GM12878 (cell line): Measurements from ENCODE around the gene GPX7. TPM values are rescaled to one million over a fixed set of nuclear protein-coding genes. Genes with fewer than 3 reads are reported as not detected.

ENCODE experiments used
- ATAC-seq: fragments of 200-7000 bp; cut with Tn5 transposase; 3 replicates; pipeline ENCODE4 v1.9.1; 2020; ENCODE audit warnings: mild to moderate bottlenecking, moderate library complexity
- BruUV-seq: library from RNA; stranded (reverse); fragments of 400-500 nt; replicated peaks from 2 replicates; lab custom pipeline; 2021; lab: Mats Ljungman, UMichigan
- CTCF ChIA-PET: fragments of 300-600 bp; sonication (Branson Sonifier 250); formaldehyde crosslinking; extraction: SDS; loops from one replicate; lab custom pipeline; 2021; ENCODE audit warnings: inconsistent platforms; lab: Yijun Ruan, JAX
- POLR2A ChIA-PET: fragments of 350-600 bp; formaldehyde crosslinking; extraction: SDS; loops from one replicate; lab custom pipeline; 2021; ENCODE audit warnings: inconsistent platforms; lab: Charles Lee
- RAD21 ChIA-PET: fragments of 300-600 bp; sonication (Branson Sonifier 250); formaldehyde crosslinking; loops from one replicate; lab custom pipeline; 2023; ENCODE audit warnings: antibody characterized with exemption; ENCODE audit not compliant: unreplicated experiment; lab: Charles Lee
- SMC1A ChIA-PET: fragments of 300-600 bp; sonication (Branson Sonifier 250); formaldehyde crosslinking; loops from one replicate; lab custom pipeline; 2023; ENCODE audit not compliant: unreplicated experiment, uncharacterized antibody; lab: Charles Lee
- DNase-seq: peaks from one replicate; pipeline ENCODE4 v3.0.0-alpha.2; 2011; ENCODE audit warnings: low read depth, low spot score
- FAIRE-seq: peaks from 3 replicates; lab custom pipeline; 2011; peaks lifted over from hg19 to GRCh38; lab: Jason Lieb, UNC
- H2AFZ ChIP-seq: 2 replicates; pipeline ENCODE4 v1.6.0; 2011; ENCODE audit warnings: low read depth, low read length, control low read depth; ENCODE audit not compliant: control insufficient read depth
- H3K27ac ChIP-seq: 2 replicates; pipeline ENCODE4 v1.5.1; 2011; ENCODE audit warnings: control low read depth; ENCODE audit not compliant: control insufficient read depth, insufficient read depth
- H3K27me3 ChIP-seq, 2 experiments: replicated peaks in 1 of 2; 2 replicates each; pipeline versions ENCODE4 v1.6.0 to v1.6.1; 2011; ENCODE audit warnings: low read length in 1 of 2; ENCODE audit not compliant: control insufficient read depth in 2 of 2, insufficient read depth in 2 of 2
- H3K36me3 ChIP-seq, 2 experiments: 2 replicates each; pipeline ENCODE4 v1.5.1; 2011; ENCODE audit warnings: low read length in 1 of 2; ENCODE audit not compliant: control insufficient read depth in 2 of 2, insufficient read depth in 2 of 2
- H3K4me1 ChIP-seq: 2 replicates; pipeline ENCODE4 v1.6.1; 2011; ENCODE audit warnings: mild to moderate bottlenecking, low read length, moderate library complexity, mixed read lengths; ENCODE audit not compliant: control insufficient read depth, insufficient read depth
- H3K4me2 ChIP-seq: 2 replicates; pipeline ENCODE4 v1.6.0; 2011; ENCODE audit warnings: control low read depth; ENCODE audit not compliant: control insufficient read depth, insufficient read depth
- H3K4me3 ChIP-seq: fragments of 200-600 bp; sonication (generic); 2 replicates; pipeline ENCODE4 v1.5.1; 2016
- H3K79me2 ChIP-seq: 2 replicates; pipeline ENCODE4 v1.6.0; 2011; ENCODE audit warnings: low read length; ENCODE audit not compliant: control insufficient read depth, insufficient read depth
- H3K9ac ChIP-seq: 2 replicates; pipeline ENCODE4 v1.8.0; 2011; ENCODE audit warnings: low read length, control low read depth, mixed read lengths; ENCODE audit not compliant: control insufficient read depth, insufficient read depth
- H3K9me3 ChIP-seq: replicated peaks from 3 replicates; pipeline ENCODE4 v1.5.1; 2011; ENCODE audit warnings: mild to moderate bottlenecking, low read length; ENCODE audit not compliant: control insufficient read depth, insufficient read depth
- H4K20me1 ChIP-seq: 2 replicates; pipeline ENCODE4 v1.6.0; 2011; ENCODE audit not compliant: control insufficient read depth, insufficient read depth
- HCFC1 ChIP-seq: fragments of 150-350 bp; IDR thresholded peaks from 2 replicates; pipeline ENCODE4 v1.6.1; 2014; ENCODE audit warnings: low read length
- IKZF1 ChIP-seq: fragments of 450-650 bp; conservative IDR thresholded peaks from 2 replicates; pipeline ENCODE4 v1.6.1; 2017; ENCODE audit warnings: antibody characterized with exemption, mild to moderate bottlenecking
- MEF2B ChIP-seq: fragments of 450-650 bp; IDR thresholded peaks from 2 replicates; pipeline ENCODE4 v1.6.1; 2018; ENCODE audit warnings: mild to moderate bottlenecking, moderate library complexity; ENCODE audit not compliant: partially characterized antibody, poor library complexity, severe bottlenecking
- SIN3A ChIP-seq: IDR thresholded peaks from 2 replicates; pipeline ENCODE4 v1.6.1; 2012; ENCODE audit warnings: low read depth, low read length, improper control_type of control experiment
- SMAD1 ChIP-seq: fragments of 450-650 bp; IDR thresholded peaks from 2 replicates; pipeline ENCODE4 v1.6.1; 2018; ENCODE audit warnings: mild to moderate bottlenecking, low read depth; ENCODE audit not compliant: partially characterized antibody
- STAT3 ChIP-seq: IDR thresholded peaks from 2 replicates; pipeline ENCODE4 v1.6.1; 2011; ENCODE audit warnings: low read depth, low read length, improper control_type of control experiment
- WGBS: methylation state at CpG from one replicate; pipeline ENCODE4 v1.1.6; 2016; ENCODE audit warnings: low lambda C conversion rate; ENCODE audit not compliant: insufficient replicate concordance, insufficient coverage; ENCODE audit errors: missing lambda C conversion rate; 5-methylcytosine and 5-hydroxymethylcytosine counted together
- in situ Hi-C: fragments of 300-500 bp; cut with MboI; formaldehyde crosslinking; loops from 9 replicates; pipeline ENCODE4 v1.14.3; 2018; ENCODE audit warnings: mixed read lengths
- intact Hi-C: fragments of 100-400 bp; cut with micrococcal nuclease; formaldehyde crosslinking; loops from one replicate; pipeline ENCODE4 v1.14.2; 2022; ENCODE audit not compliant: unreplicated experiment
- polyA plus RNA-seq, 11 experiments: library from polyadenylated mRNA; depleted of rRNA in 4 of 11; unstranded in 6 of 11; stranded (reverse) in 5 of 11; fragments of >200 nt; fragmentation: Nextera tagmentation in 4 of 11; fragmentation: Illumina TruSeq in 1 of 11; extraction: Ambion mirVana in 4 of 11; extraction: Trizol in 1 of 11; gene quantifications; 1 replicate in 1 of 11; 2 replicates in 10 of 11; pipeline versions ENCODE4 v1.2.1 to v1.2.3, GENCODE V29; 2011 to 2016; ENCODE audit warnings: inconsistent platforms in 2 of 11, missing spikeins in 2 of 11, low read depth in 1 of 11
- total RNA-seq, 4 experiments: library from RNA; depleted of rRNA in 3 of 4; stranded (reverse); fragments of >200 nt in 3 of 4; fragmentation: Illumina TruSeq in 1 of 4; extraction: Trizol in 1 of 4; gene quantifications; 2 replicates each; pipeline versions ENCODE4 v1.2.1 to v1.2.3, GENCODE V29; 2013 to 2021
- TF ChIP-seq, protein P1 (sequence below): fragments of 450-650 bp; IDR thresholded peaks from 2 replicates; pipeline ENCODE4 v1.6.1; 2017; ENCODE audit warnings: borderline replicate concordance
- TF ChIP-seq, protein P2 (sequence below): fragments of 150-350 bp; IDR thresholded peaks from 2 replicates; pipeline ENCODE4 v1.6.1; 2014; ENCODE audit warnings: mild to moderate bottlenecking, low read depth, low read length

The GPX7 gene
- total and polyA plus RNA-seq, 10 of the 15 experiments (the other 5 are each of a cell fraction or from before 2014, with no cell fraction given) = 1.9 to 4.2 (median 2.5) TPM; not detected in 1

DNA sequence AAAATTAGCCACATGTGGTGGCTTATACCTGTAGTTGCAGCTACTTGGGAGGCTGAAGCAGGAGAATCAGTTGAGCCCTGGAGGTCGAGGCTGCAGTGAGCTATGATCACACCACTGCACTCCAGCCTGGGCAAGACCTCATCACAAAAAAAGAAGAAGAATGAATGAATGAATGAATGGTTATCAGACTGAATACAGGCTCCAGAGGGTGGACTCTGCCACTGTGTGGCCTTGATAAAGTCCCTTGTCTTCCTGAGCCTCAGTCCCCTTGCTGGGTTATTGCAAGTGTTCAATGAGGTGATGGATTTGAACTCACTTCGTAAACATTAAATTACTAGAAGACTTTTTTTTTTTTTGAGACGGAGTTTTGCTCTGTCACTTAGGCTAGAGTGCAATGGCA lies 55.5 kb downstream of the GPX7 start:
- intact Hi-C loops = no loop called here

More for the DNA sequence above, 55.5 kb downstream of the GPX7 start:
- Histone ChIP-seq H2AFZ (no peak overlapping the region), H3K36me3 (no peaks in the 10 kb centered on the region), H3K4me2 (no peak overlapping the region), H3K79me2 (no peaks in the 10 kb centered on the region), H3K4me1 (peaks cover 5% of the 10 kb centered on the region), H3K9ac (no peak overlapping the region), H3K27me3 (no peaks in the 10 kb centered on the region), H3K27ac (no peak overlapping the region), H3K4me3 (no peak overlapping the region), H3K9me3 (no peaks in the 10 kb centered on the region), H4K20me1 (no peaks in the 10 kb centered on the region)
- TF ChIP-seq SIN3A (no peak), HCFC1 (no peak), IKZF1 (no peak), MEF2B (no peak), SMAD1 (no peak), STAT3 (no peak)
- TF ChIP-seq, protein P1, sequence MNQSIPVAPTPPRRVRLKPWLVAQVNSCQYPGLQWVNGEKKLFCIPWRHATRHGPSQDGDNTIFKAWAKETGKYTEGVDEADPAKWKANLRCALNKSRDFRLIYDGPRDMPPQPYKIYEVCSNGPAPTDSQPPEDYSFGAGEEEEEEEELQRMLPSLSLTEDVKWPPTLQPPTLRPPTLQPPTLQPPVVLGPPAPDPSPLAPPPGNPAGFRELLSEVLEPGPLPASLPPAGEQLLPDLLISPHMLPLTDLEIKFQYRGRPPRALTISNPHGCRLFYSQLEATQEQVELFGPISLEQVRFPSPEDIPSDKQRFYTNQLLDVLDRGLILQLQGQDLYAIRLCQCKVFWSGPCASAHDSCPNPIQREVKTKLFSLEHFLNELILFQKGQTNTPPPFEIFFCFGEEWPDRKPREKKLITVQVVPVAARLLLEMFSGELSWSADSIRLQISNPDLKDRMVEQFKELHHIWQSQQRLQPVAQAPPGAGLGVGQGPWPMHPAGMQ = no peak
- TF ChIP-seq, protein P2, sequence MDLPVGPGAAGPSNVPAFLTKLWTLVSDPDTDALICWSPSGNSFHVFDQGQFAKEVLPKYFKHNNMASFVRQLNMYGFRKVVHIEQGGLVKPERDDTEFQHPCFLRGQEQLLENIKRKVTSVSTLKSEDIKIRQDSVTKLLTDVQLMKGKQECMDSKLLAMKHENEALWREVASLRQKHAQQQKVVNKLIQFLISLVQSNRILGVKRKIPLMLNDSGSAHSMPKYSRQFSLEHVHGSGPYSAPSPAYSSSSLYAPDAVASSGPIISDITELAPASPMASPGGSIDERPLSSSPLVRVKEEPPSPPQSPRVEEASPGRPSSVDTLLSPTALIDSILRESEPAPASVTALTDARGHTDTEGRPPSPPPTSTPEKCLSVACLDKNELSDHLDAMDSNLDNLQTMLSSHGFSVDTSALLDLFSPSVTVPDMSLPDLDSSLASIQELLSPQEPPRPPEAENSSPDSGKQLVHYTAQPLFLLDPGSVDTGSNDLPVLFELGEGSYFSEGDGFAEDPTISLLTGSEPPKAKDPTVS = no peak
- in situ Hi-C loops = no loop called here
- no peak for DNase-seq
- ChIA-PET POLR2A (interaction anchor here (0.7 to 0.9 kb wide), 2 partner anchors 16 to 82 kb away, joined by 3 to 4 read pairs; no protein-coding TSS in a partner anchor), RAD21 (no interaction called here), SMC1A (interaction anchor here (1.2 to 3.0 kb wide), 2 partner anchors 10 to 21 kb away, joined by 3 to 26 read pairs; no protein-coding TSS in a partner anchor), CTCF (no interaction called here)
- FAIRE-seq = no peak
- ATAC-seq = no peak
- WGBS = 74% methylated on average over 3 of the region's 3 CpGs
- no TSS peak for BruUV-seq

Other genes with a start within 250 kb of the GPX7 start
Only the 7 nearest of the 8 such genes appear.
- gene CC2D1B, start 236.2 kb upstream of the GPX7 start, total RNA-seq (2014; rRNA removed) = 20.2 and 21.1 TPM in 2 replicates
- 11.7 and 13.9 TPM in 2 replicates for gene CC2D1B, start 236.2 kb upstream of the GPX7 start, total RNA-seq (2014; rRNA removed; fragmentation: Illumina TruSeq; extraction: Trizol)
- 25.1 and 29.4 TPM in 2 replicates for gene CC2D1B, start 236.2 kb upstream of the GPX7 start, total RNA-seq (2021)
- 4.6 and 8.9 TPM in 2 replicates for gene CC2D1B, start 236.2 kb upstream of the GPX7 start, polyA plus RNA-seq (2011; rRNA removed)
- 14.4 and 15.2 TPM in 2 replicates for gene CC2D1B, start 236.2 kb upstream of the GPX7 start, polyA plus RNA-seq (2014; fragmentation: Illumina TruSeq; extraction: Trizol)
- gene CC2D1B, start 236.2 kb upstream of the GPX7 start, polyA plus RNA-seq (2014; fragmentation: Nextera tagmentation; extraction: Ambion mirVana) = 1 to 10 TPM in 1 of 2 experiments, under 1 TPM in 1; 0.90 to 2.2 TPM
- gene CC2D1B, start 236.2 kb upstream of the GPX7 start, polyA plus RNA-seq (2014; rRNA removed) = 19.6 and 21.0 TPM in 2 replicates
- gene CC2D1B, start 236.2 kb upstream of the GPX7 start, polyA plus RNA-seq (2016; fragmentation: Nextera tagmentation; extraction: Ambion mirVana) = 10 to 100 TPM; 14.6 to 18.8 TPM
- gene ORC1, start 197.9 kb upstream of the GPX7 start, total RNA-seq (2014; rRNA removed) = 32.1 and 33.3 TPM in 2 replicates
- gene ORC1, start 197.9 kb upstream of the GPX7 start, total RNA-seq (2014; rRNA removed; fragmentation: Illumina TruSeq; extraction: Trizol) = 30.2 and 31.2 TPM in 2 replicates
- 24.5 and 27.2 TPM in 2 replicates for gene ORC1, start 197.9 kb upstream of the GPX7 start, total RNA-seq (2021)
- 27.6 and 31.6 TPM in 2 replicates for gene ORC1, start 197.9 kb upstream of the GPX7 start, polyA plus RNA-seq (2011; rRNA removed)
- 30.1 and 34.6 TPM in 2 replicates for gene ORC1, start 197.9 kb upstream of the GPX7 start, polyA plus RNA-seq (2014; fragmentation: Illumina TruSeq; extraction: Trizol)
- gene ORC1, start 197.9 kb upstream of the GPX7 start, polyA plus RNA-seq (2014; fragmentation: Nextera tagmentation; extraction: Ambion mirVana) = 10 to 100 TPM in 1 of 2 experiments, 1 to 10 TPM in 1; 7.7 to 10.3 TPM
- gene ORC1, start 197.9 kb upstream of the GPX7 start, polyA plus RNA-seq (2014; rRNA removed) = 26.9 and 28.3 TPM in 2 replicates
- 10 to 100 TPM; 26.7 to 29.0 TPM for gene ORC1, start 197.9 kb upstream of the GPX7 start, polyA plus RNA-seq (2016; fragmentation: Nextera tagmentation; extraction: Ambion mirVana)
- gene PRPF38A, start 197.8 kb upstream of the GPX7 start, total RNA-seq (2014; rRNA removed) = 31.6 and 33.7 TPM in 2 replicates
- gene PRPF38A, start 197.8 kb upstream of the GPX7 start, total RNA-seq (2014; rRNA removed; fragmentation: Illumina TruSeq; extraction: Trizol) = 32.5 and 34.8 TPM in 2 replicates
- gene PRPF38A, start 197.8 kb upstream of the GPX7 start, total RNA-seq (2021) = 73.4 and 78.5 TPM in 2 replicates
- gene PRPF38A, start 197.8 kb upstream of the GPX7 start, polyA plus RNA-seq (2011; rRNA removed) = 59.5 and 75.6 TPM in 2 replicates
- 56.3 and 76.8 TPM in 2 replicates for gene PRPF38A, start 197.8 kb upstream of the GPX7 start, polyA plus RNA-seq (2014; fragmentation: Illumina TruSeq; extraction: Trizol)
- 100 to 1,000 TPM in 1 of 2 experiments, 10 to 100 TPM in 1; 86.8 to 104 TPM for gene PRPF38A, start 197.8 kb upstream of the GPX7 start, polyA plus RNA-seq (2014; fragmentation: Nextera tagmentation; extraction: Ambion mirVana)
- gene PRPF38A, start 197.8 kb upstream of the GPX7 start, polyA plus RNA-seq (2014; rRNA removed) = 33.4 and 33.5 TPM in 2 replicates
- 100 to 1,000 TPM; 104 to 117 TPM for gene PRPF38A, start 197.8 kb upstream of the GPX7 start, polyA plus RNA-seq (2016; fragmentation: Nextera tagmentation; extraction: Ambion mirVana)
- gene TUT4, start 49.3 kb upstream of the GPX7 start, total RNA-seq (2014; rRNA removed) = 26.7 and 32.8 TPM in 2 replicates
- 25.9 and 29.5 TPM in 2 replicates for gene TUT4, start 49.3 kb upstream of the GPX7 start, total RNA-seq (2014; rRNA removed; fragmentation: Illumina TruSeq; extraction: Trizol)
- 27.7 and 28.0 TPM in 2 replicates for gene TUT4, start 49.3 kb upstream of the GPX7 start, total RNA-seq (2021)
- gene TUT4, start 49.3 kb upstream of the GPX7 start, polyA plus RNA-seq (2011; rRNA removed) = 40.7 and 43.9 TPM in 2 replicates
- gene TUT4, start 49.3 kb upstream of the GPX7 start, polyA plus RNA-seq (2014; fragmentation: Illumina TruSeq; extraction: Trizol) = 36.0 and 48.1 TPM in 2 replicates
- gene TUT4, start 49.3 kb upstream of the GPX7 start, polyA plus RNA-seq (2014; fragmentation: Nextera tagmentation; extraction: Ambion mirVana) = 10 to 100 TPM in 1 of 2 experiments, 1 to 10 TPM in 1; 9.4 to 11.5 TPM
- 25.9 and 31.1 TPM in 2 replicates for gene TUT4, start 49.3 kb upstream of the GPX7 start, polyA plus RNA-seq (2014; rRNA removed)
- gene TUT4, start 49.3 kb upstream of the GPX7 start, polyA plus RNA-seq (2016; fragmentation: Nextera tagmentation; extraction: Ambion mirVana) = 10 to 100 TPM; 27.6 to 32.9 TPM
- 0.22 and 0.40 TPM in 2 replicates for gene SHISAL2A, start 30.8 kb downstream of the GPX7 start, total RNA-seq (2014; rRNA removed)
- 0.31 and 0.37 TPM in 2 replicates for gene SHISAL2A, start 30.8 kb downstream of the GPX7 start, total RNA-seq (2014; rRNA removed; fragmentation: Illumina TruSeq; extraction: Trizol)
- gene SHISAL2A, start 30.8 kb downstream of the GPX7 start, total RNA-seq (2021) = 0.56 and 0.67 TPM in 2 replicates
- gene SHISAL2A, start 30.8 kb downstream of the GPX7 start, polyA plus RNA-seq (2011; rRNA removed) = 0.12 and 0.31 TPM in 2 replicates
- 0.11 and 0.57 TPM in 2 replicates for gene SHISAL2A, start 30.8 kb downstream of the GPX7 start, polyA plus RNA-seq (2014; fragmentation: Illumina TruSeq; extraction: Trizol)
- gene SHISAL2A, start 30.8 kb downstream of the GPX7 start, polyA plus RNA-seq (2014; fragmentation: Nextera tagmentation; extraction: Ambion mirVana) = under 1 TPM; 0.27 to 0.51 TPM
- 0.60 and 0.77 TPM in 2 replicates for gene SHISAL2A, start 30.8 kb downstream of the GPX7 start, polyA plus RNA-seq (2014; rRNA removed)
- gene SHISAL2A, start 30.8 kb downstream of the GPX7 start, polyA plus RNA-seq (2016; fragmentation: Nextera tagmentation; extraction: Ambion mirVana) = under 1 TPM; 0.18 to 0.54 TPM
- 6.8 and 7.5 TPM in 2 replicates for gene COA7, start 96.0 kb downstream of the GPX7 start, total RNA-seq (2014; rRNA removed)
- gene COA7, start 96.0 kb downstream of the GPX7 start, total RNA-seq (2014; rRNA removed; fragmentation: Illumina TruSeq; extraction: Trizol) = 17.3 and 18.4 TPM in 2 replicates
- gene COA7, start 96.0 kb downstream of the GPX7 start, total RNA-seq (2021) = 20.0 and 20.2 TPM in 2 replicates
- gene COA7, start 96.0 kb downstream of the GPX7 start, polyA plus RNA-seq (2011; rRNA removed) = 13.7 and 16.1 TPM in 2 replicates
- 15.4 and 15.7 TPM in 2 replicates for gene COA7, start 96.0 kb downstream of the GPX7 start, polyA plus RNA-seq (2014; fragmentation: Illumina TruSeq; extraction: Trizol)
- gene COA7, start 96.0 kb downstream of the GPX7 start, polyA plus RNA-seq (2014; fragmentation: Nextera tagmentation; extraction: Ambion mirVana) = 10 to 100 TPM; 12.4 to 13.4 TPM
- gene COA7, start 96.0 kb downstream of the GPX7 start, polyA plus RNA-seq (2014; rRNA removed) = 13.1 and 14.0 TPM in 2 replicates
- 10 to 100 TPM; 15.4 to 19.6 TPM for gene COA7, start 96.0 kb downstream of the GPX7 start, polyA plus RNA-seq (2016; fragmentation: Nextera tagmentation; extraction: Ambion mirVana)
- 8.5 and 11.7 TPM in 2 replicates for gene ZYG11B, start 124.1 kb downstream of the GPX7 start, total RNA-seq (2014; rRNA removed)
- gene ZYG11B, start 124.1 kb downstream of the GPX7 start, total RNA-seq (2014; rRNA removed; fragmentation: Illumina TruSeq; extraction: Trizol) = 8.1 and 8.4 TPM in 2 replicates
- 8.0 and 8.6 TPM in 2 replicates for gene ZYG11B, start 124.1 kb downstream of the GPX7 start, total RNA-seq (2021)
- 7.8 and 10.0 TPM in 2 replicates for gene ZYG11B, start 124.1 kb downstream of the GPX7 start, polyA plus RNA-seq (2011; rRNA removed)
- 4.4 and 5.0 TPM in 2 replicates for gene ZYG11B, start 124.1 kb downstream of the GPX7 start, polyA plus RNA-seq (2014; fragmentation: Illumina TruSeq; extraction: Trizol)
- 1 to 10 TPM; 1.8 to 2.6 TPM for gene ZYG11B, start 124.1 kb downstream of the GPX7 start, polyA plus RNA-seq (2014; fragmentation: Nextera tagmentation; extraction: Ambion mirVana)
- gene ZYG11B, start 124.1 kb downstream of the GPX7 start, polyA plus RNA-seq (2014; rRNA removed) = 3.5 and 4.0 TPM in 2 replicates
- gene ZYG11B, start 124.1 kb downstream of the GPX7 start, polyA plus RNA-seq (2016; fragmentation: Nextera tagmentation; extraction: Ambion mirVana) = 1 to 10 TPM; 4.2 to 6.3 TPM